ENCODE measurements around the gene HAPLN1. TPM values are rescaled to one million over a fixed set of nuclear protein-coding genes. Genes with fewer than 3 reads are reported as not detected.

Gene HAPLN1
- polyA plus RNA-seq, 1 donor from 2014 or later = 0.10 TPM

GRCh38 chr5:83657807-83658525, 62.7 kb downstream of the HAPLN1 start:
- Histone ChIP-seq H3K27ac (ENCODE audit: low read length) (no peak overlapping the region), H3K9me3 (ENCODE audit: low read length) (no peaks in the 10 kb centered on the region), H4K20me1 (ENCODE audit: insufficient read depth) (no peaks in the 10 kb centered on the region), H3K4me3 (ENCODE audit: low read length) (no peak overlapping the region), H3K79me2 (replicated peaks; ENCODE audit: insufficient read depth, low read length) (no peaks in the 10 kb centered on the region), H3K9me2 (ENCODE audit: insufficient read depth, low read length) (no peaks in the 10 kb centered on the region), H3K9ac (ENCODE audit: low read length) (no peak overlapping the region), H2AFZ (ENCODE audit: low read depth, low read length) (no peak overlapping the region), H3K36me3 (ENCODE audit: insufficient read depth, low read length) (no peaks in the 10 kb centered on the region), H3K4me2 (ENCODE audit: low read length) (no peak overlapping the region), H3F3A (ENCODE audit: insufficient read depth, low read length, poor library complexity, severe bottlenecking) (no peaks in the 10 kb centered on the region), H3K27me3 (ENCODE audit: insufficient read depth, low read depth, low read length) (no peaks in the 10 kb centered on the region)
- TF ChIP-seq EZH2 (IDR thresholded peaks at IDR 0.05; ENCODE audit: borderline replicate concordance, insufficient read depth, low read length, poor library complexity, severe bottlenecking) = no peak
- no peak for TF ChIP-seq EP300 (conservative IDR thresholded peaks at IDR 0.05; ENCODE audit: poor library complexity, severe bottlenecking)
- TF ChIP-seq CTCF (IDR thresholded peaks at IDR 0.05; ENCODE audit: poor library complexity, severe bottlenecking) = no peak
- no peak for TF ChIP-seq TAF1 (IDR thresholded peaks at IDR 0.05; ENCODE audit: low read depth)
- no peak for TF ChIP-seq POLR2AphosphoS5 (IDR thresholded peaks at IDR 0.05)
- TF ChIP-seq REST (IDR thresholded peaks at IDR 0.05; ENCODE audit: borderline replicate concordance) = no peak
- no peak for TF ChIP-seq SMC3 (conservative IDR thresholded peaks at IDR 0.05; ENCODE audit: poor library complexity)
- TF ChIP-seq RAD21 (conservative IDR thresholded peaks at IDR 0.05) = no peak
- TF ChIP-seq MXI1 (conservative IDR thresholded peaks at IDR 0.05; ENCODE audit: poor library complexity, severe bottlenecking) = no peak

- Histone ChIP-seq H2AFZ (ENCODE audit: low read depth, low read length) (no peak overlapping the region), H3K4me3 (ENCODE audit: low read length) (no peak overlapping the region), H3K36me3 (ENCODE audit: insufficient read depth, low read length) (no peaks in the 10 kb centered on the region), H3K27ac (ENCODE audit: low read length) (no peak overlapping the region), H3K27me3 (ENCODE audit: insufficient read depth, low read depth, low read length) (no peaks in the 10 kb centered on the region), H3K9me3 (ENCODE audit: low read length) (no peaks in the 10 kb centered on the region), H4K20me1 (ENCODE audit: insufficient read depth) (no peaks in the 10 kb centered on the region), H3F3A (ENCODE audit: insufficient read depth, low read length, poor library complexity, severe bottlenecking) (no peaks in the 10 kb centered on the region), H3K9ac (ENCODE audit: low read length) (no peak overlapping the region), H3K4me2 (ENCODE audit: low read length) (no peak overlapping the region), H3K79me2 (replicated peaks; ENCODE audit: insufficient read depth, low read length) (no peaks in the 10 kb centered on the region), H3K9me2 (ENCODE audit: insufficient read depth, low read length) (no peaks in the 10 kb centered on the region)
- TF ChIP-seq MXI1 (conservative IDR thresholded peaks at IDR 0.05; ENCODE audit: poor library complexity, severe bottlenecking) = no peak
- TF ChIP-seq TAF1 (IDR thresholded peaks at IDR 0.05; ENCODE audit: low read depth) = no peak
- TF ChIP-seq EZH2 (IDR thresholded peaks at IDR 0.05; ENCODE audit: borderline replicate concordance, insufficient read depth, low read length, poor library complexity, severe bottlenecking) = no peak
- TF ChIP-seq EP300 (conservative IDR thresholded peaks at IDR 0.05; ENCODE audit: poor library complexity, severe bottlenecking) = no peak
- no peak for TF ChIP-seq REST (IDR thresholded peaks at IDR 0.05; ENCODE audit: borderline replicate concordance)
- TF ChIP-seq SMC3 (conservative IDR thresholded peaks at IDR 0.05; ENCODE audit: poor library complexity) = no peak
- TF ChIP-seq RAD21 (conservative IDR thresholded peaks at IDR 0.05) = no peak
- no peak for TF ChIP-seq POLR2AphosphoS5 (IDR thresholded peaks at IDR 0.05)
- TF ChIP-seq CTCF (IDR thresholded peaks at IDR 0.05; ENCODE audit: poor library complexity, severe bottlenecking) = no peak
Measured at GRCh38 chr5:83654427-83654994, 66.1 kb downstream of the HAPLN1 start.

Data from neural cell (in vitro differentiated cells).